ENCODE data around the gene FNDC1. TPM values are rescaled to one million over a fixed set of nuclear protein-coding genes. Genes with fewer than 3 reads are reported as not detected.
A peak's percentile ranks its signal among the peaks of the same experiment; 100 is the strongest.

FNDC1 gene
- total and polyA plus RNA-seq, 10 of the 15 experiments (the other 5 are each of a cell fraction or from before 2014, with no cell fraction given): not detected

DNA sequence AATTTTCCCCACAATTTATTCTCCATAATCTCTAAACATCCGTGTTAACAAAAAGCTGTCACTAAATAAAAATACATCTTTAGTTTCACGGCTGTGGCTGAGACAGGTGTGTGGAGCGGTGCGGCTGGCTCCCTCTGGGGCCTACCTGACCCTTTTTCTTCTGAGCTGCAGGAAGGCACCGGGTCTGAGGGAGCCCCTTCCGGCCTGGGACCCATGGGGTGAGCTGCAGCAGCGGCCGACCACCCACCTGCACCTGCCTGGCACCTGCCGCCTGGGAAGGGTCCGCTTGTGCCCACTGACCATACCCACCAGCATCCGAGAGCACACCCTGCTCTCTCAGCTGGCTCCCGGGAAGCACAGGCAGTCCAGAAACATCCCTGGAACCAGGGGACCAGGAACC is 41.5 kb upstream of the FNDC1 start:
- intact Hi-C loops (cut with micrococcal nuclease; ENCODE audit: unreplicated experiment): no loop called here
- WGBS (ENCODE audit: insufficient coverage, insufficient replicate concordance, low lambda C conversion rate, missing lambda C conversion rate): 16% methylated on average over 11 of the region's 12 CpGs
- Histone ChIP-seq H3K9me3 (replicated peaks; ENCODE audit: control insufficient read depth, insufficient read depth, low read length) (peaks cover 7% of the 10 kb centered on the region; the same call in 1 of the 3 replicates), H3K9ac (ENCODE audit: control insufficient read depth, insufficient read depth, low read length) (no peak overlapping the region), H4K20me1 (ENCODE audit: control insufficient read depth, insufficient read depth) (no peaks in the 10 kb centered on the region), H2AFZ (ENCODE audit: control insufficient read depth, low read depth, low read length) (no peak overlapping the region; the same call in 1 of the 2 replicates), H3K79me2 (ENCODE audit: control insufficient read depth, insufficient read depth, low read length) (no peaks in the 10 kb centered on the region), H3K4me3 (no peak overlapping the region), H3K4me1 (ENCODE audit: control insufficient read depth, insufficient read depth, low read length) (peaks cover 19% of the 10 kb centered on the region), H3K27ac (ENCODE audit: control insufficient read depth, insufficient read depth) (no peak overlapping the region), H3K36me3 (ENCODE audit: control insufficient read depth in 2 of 2, insufficient read depth in 2 of 2, low read length in 1 of 2) (no peaks in the 10 kb centered on the region), H3K27me3 (replicated peaks in 1 of 2; ENCODE audit: control insufficient read depth in 2 of 2, insufficient read depth in 2 of 2, low read length in 1 of 2) (no peaks in the 10 kb centered on the region; a peak in 1 of 4 replicates), H3K4me2 (ENCODE audit: control insufficient read depth, insufficient read depth) (peak overlapping the region; percentile 38; the same call in 1 of the 2 replicates)
- ChIA-PET RAD21 (ENCODE audit: unreplicated experiment) (interaction anchor here (0.6 to 3.3 kb wide), 10 partner anchors 12 to 217 kb away, joined by 3 to 40 read pairs (median 6); no protein-coding TSS in a partner anchor), POLR2A (interaction anchor here (0.5 to 4.9 kb wide), 7 partner anchors 11 to 114 kb away, joined by 3 to 36 read pairs (median 9); partner anchors contain the start of gene TAGAP), SMC1A (ENCODE audit: uncharacterized antibody, unreplicated experiment) (interaction anchor here (0.8 to 12.8 kb wide), 11 partner anchors 12 to 120 kb away, joined by 3 to 292 read pairs (median 5); partner anchors contain the start of gene TAGAP), CTCF (interaction anchor here (2.0 to 13.8 kb wide), 5 partner anchors 15 to 127 kb away, joined by 6 to 529 read pairs (median 14); partner anchors contain the start of gene RSPH3)
- BruUV-seq (replicated peaks): TSS peak; percentile 90
- ATAC-seq (peak; percentile 33), FAIRE-seq (no peak), DNase-seq (ENCODE audit: low read depth, low spot score) (no peak)
- no peak for TF ChIP-seq CHD4 (IDR thresholded peaks at IDR 0.05)
- TF ChIP-seq, protein P1, sequence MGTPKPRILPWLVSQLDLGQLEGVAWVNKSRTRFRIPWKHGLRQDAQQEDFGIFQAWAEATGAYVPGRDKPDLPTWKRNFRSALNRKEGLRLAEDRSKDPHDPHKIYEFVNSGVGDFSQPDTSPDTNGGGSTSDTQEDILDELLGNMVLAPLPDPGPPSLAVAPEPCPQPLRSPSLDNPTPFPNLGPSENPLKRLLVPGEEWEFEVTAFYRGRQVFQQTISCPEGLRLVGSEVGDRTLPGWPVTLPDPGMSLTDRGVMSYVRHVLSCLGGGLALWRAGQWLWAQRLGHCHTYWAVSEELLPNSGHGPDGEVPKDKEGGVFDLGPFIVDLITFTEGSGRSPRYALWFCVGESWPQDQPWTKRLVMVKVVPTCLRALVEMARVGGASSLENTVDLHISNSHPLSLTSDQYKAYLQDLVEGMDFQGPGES (IDR thresholded peaks at IDR 0.05): no peak
- TF ChIP-seq MYB (IDR thresholded peaks at IDR 0.05; ENCODE audit: borderline replicate concordance, low read depth, low read length): no peak
- no peak for TF ChIP-seq TAF1 (IDR thresholded peaks at IDR 0.05; ENCODE audit: borderline replicate concordance, low read depth, low read length)
- no peak for TF ChIP-seq SMAD1 (IDR thresholded peaks at IDR 0.05; ENCODE audit: low read depth, partially characterized antibody)
- TF ChIP-seq WRNIP1 (IDR thresholded peaks at IDR 0.05; ENCODE audit: borderline replicate concordance, low read depth, low read length): no peak
- TF ChIP-seq, protein P2, sequence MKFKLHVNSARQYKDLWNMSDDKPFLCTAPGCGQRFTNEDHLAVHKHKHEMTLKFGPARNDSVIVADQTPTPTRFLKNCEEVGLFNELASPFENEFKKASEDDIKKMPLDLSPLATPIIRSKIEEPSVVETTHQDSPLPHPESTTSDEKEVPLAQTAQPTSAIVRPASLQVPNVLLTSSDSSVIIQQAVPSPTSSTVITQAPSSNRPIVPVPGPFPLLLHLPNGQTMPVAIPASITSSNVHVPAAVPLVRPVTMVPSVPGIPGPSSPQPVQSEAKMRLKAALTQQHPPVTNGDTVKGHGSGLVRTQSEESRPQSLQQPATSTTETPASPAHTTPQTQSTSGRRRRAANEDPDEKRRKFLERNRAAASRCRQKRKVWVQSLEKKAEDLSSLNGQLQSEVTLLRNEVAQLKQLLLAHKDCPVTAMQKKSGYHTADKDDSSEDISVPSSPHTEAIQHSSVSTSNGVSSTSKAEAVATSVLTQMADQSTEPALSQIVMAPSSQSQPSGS (IDR thresholded peaks at IDR 0.05; ENCODE audit: low read length): no peak
- no peak for TF ChIP-seq ASH2L (IDR thresholded peaks at IDR 0.05; ENCODE audit: borderline replicate concordance, low read depth)
- TF ChIP-seq KAT2A (conservative IDR thresholded peaks at IDR 0.05; ENCODE audit: control insufficient read depth, low read depth, low read length): no peak
- TF ChIP-seq MTA2 (IDR thresholded peaks at IDR 0.05; ENCODE audit: low read depth): no peak
- TF ChIP-seq LARP7 (IDR thresholded peaks at IDR 0.05): no peak
- TF ChIP-seq CBX3 (IDR thresholded peaks at IDR 0.05; ENCODE audit: borderline replicate concordance, low read depth): no peak
- TF ChIP-seq RFX5 (IDR thresholded peaks at IDR 0.05; ENCODE audit: low read depth, low read length): no peak
- in situ Hi-C loops (cut with MboI): no loop called here
